ENCODE data around the gene AFMID.
"Not testable (repeated sequence)": the region's sequence is repeated elsewhere in the genome, so short reads cannot be mapped to it uniquely, and the experiment has no call there.

Gene AFMID

GRCh38 chr17:78249818-78250806 is 63.0 kb downstream of the AFMID start:
- H3K4me3 ChIP-seq (ENCODE audit: low read depth, low read length), result no peak overlapping the region
- TF ChIP-seq, protein P1, sequence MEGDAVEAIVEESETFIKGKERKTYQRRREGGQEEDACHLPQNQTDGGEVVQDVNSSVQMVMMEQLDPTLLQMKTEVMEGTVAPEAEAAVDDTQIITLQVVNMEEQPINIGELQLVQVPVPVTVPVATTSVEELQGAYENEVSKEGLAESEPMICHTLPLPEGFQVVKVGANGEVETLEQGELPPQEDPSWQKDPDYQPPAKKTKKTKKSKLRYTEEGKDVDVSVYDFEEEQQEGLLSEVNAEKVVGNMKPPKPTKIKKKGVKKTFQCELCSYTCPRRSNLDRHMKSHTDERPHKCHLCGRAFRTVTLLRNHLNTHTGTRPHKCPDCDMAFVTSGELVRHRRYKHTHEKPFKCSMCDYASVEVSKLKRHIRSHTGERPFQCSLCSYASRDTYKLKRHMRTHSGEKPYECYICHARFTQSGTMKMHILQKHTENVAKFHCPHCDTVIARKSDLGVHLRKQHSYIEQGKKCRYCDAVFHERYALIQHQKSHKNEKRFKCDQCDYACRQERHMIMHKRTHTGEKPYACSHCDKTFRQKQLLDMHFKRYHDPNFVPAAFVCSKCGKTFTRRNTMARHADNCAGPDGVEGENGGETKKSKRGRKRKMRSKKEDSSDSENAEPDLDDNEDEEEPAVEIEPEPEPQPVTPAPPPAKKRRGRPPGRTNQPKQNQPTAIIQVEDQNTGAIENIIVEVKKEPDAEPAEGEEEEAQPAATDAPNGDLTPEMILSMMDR (IDR thresholded peaks at IDR 0.05; ENCODE audit: low read depth, low read length, missing control alignments), result no peak
- no peak for DNase-seq (ENCODE audit: low read depth)

DNA sequence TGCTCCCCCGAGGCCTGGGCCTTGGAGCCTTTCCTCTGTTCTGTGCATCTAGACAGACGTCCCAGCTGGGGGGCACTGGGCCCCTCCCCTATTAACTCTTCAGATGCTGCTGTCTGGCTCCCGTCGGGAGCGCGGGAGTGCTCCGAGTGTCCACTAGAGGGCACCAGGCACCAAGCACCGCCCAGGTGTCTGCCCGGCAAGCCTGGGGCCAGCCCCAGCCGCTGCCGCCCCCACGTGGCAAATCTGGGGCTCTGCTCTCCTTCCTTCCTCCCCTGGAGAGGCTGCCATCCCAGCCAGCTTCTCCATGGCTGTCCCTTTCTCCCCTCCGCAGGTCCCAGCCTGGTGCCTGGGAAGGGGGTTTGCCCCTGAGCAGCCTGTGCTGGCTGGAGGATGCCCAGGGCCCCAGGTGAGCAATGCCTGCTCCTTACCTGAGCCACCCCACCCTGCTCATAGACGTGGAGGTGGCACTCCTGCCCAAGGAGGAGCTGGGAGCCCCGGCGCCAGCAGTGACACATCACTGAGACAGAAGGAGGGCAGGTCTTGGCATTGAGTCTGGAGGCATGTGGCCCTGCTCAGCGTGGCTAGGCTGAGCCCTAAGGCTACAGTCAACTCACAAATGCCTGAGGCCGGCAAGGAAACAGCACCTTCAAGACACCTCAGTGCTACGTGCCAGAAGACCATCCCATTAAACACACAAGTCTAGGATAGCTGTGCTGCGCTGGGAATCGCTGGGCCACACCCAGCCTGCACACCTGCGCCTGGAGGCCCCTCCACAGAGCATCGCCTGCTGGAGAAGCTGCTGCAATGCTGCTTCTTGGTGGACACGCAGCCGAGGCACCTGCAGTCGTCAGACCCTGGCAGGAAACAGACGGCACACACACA is 64.0 kb downstream of the AFMID start:
- no peak overlapping the region for H3K4me3 ChIP-seq (ENCODE audit: low read depth, low read length)
- peak; percentile 45 for DNase-seq (ENCODE audit: low read depth)
- TF ChIP-seq, protein P1 (IDR thresholded peaks at IDR 0.05; ENCODE audit: low read depth, low read length, missing control alignments), result peak; percentile 99

- DNase-seq (ENCODE audit: low read depth), result no peak
- TF ChIP-seq, protein P1 (IDR thresholded peaks at IDR 0.05; ENCODE audit: low read depth, low read length, missing control alignments), result no peak
- no peak overlapping the region for H3K4me3 ChIP-seq (ENCODE audit: low read depth, low read length)
Observed at GRCh38 chr17:78251773-78252103, 64.6 kb downstream of the AFMID start.

DNA sequence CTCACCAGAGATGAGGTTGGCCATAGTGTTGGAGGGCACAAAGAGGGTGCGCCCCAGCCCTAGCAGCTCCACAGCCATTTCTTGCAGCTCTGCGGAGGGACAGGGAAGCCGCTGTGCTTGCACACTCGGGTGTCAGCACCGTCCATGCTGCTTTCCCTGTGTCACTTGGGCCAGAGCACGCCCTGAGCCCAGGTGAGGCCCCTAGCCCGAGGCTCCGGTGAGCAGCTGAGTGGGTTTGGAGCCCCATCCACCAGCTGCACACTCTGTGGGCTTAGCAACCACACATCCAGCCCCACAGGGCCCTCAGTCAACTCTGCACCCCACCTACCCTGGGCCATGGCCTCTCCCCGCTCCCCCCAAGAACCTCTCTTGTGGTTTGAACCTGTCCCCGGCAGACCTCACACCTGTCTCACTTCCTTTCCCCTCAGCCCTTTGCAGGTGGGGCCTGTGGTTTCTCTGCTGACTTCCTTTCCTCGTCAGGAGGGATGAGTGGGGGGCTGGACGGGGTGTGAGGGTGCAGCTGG is 65.0 kb downstream of the AFMID start:
- TF ChIP-seq, protein P1 (IDR thresholded peaks at IDR 0.05; ENCODE audit: low read depth, low read length, missing control alignments), result no peak
- H3K4me3 ChIP-seq (ENCODE audit: low read depth, low read length), result no peak overlapping the region
- no peak for DNase-seq (ENCODE audit: low read depth)

DNA sequence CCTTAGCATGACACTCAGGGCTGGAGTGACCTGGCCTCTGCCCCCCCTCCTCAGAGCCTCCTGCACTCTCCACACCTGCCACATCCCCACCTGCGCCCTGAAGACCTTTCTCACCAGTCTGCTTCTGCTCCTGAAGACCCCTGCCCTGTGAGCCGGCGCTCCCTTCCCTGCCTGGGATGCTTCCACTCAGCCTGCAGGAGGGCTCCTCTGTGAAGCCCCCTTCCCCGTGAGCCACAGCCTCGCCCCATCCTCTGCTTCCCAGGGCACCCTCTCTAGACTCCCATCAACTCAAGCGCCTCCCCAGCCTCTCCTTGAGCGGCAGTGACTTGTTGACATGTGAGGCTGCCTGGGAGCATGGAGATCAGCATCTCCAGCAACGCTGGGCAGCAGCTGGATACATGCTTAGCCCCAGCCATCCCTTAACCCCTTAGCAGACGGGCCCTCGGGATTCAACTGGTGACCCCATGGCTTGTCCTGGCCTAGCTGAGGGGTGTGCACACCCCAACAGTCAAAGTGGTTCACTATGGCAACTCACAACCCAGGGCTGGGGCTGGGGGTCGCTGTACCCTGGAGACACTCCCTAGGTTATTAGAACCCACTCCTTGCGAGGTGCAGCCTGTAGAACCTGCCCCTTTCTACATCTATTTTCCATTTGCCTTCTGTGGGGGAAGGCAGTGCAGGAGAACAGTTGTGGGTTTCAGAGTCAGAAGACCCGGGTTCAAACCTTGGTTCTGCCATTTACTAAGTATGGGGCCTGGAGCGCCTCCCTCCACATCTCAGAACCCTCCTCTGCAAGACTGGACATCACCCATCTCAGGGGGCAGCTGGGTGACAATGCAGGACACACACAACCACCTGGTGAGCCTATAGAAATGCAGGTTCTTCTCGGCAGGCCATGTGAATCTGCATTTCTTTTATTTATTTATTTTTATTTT is 65.8 kb downstream of the AFMID start:
- DNase-seq (ENCODE audit: low read depth), result no peak

DNA sequence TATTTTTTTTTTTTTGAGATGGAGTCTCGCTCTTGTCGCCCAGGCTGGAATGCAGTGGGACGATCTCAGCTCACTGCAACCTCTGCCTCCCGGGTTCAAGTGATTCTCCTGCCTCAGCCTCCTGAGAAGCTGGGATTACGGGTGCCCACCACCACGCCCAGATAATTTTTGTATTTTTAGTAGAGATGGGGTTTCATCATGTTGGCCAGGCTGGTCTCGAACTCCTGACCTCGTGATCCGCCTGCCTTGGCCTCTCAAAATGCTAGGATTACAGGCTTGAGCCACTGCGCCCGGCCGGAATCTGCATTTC is 66.4 kb downstream of the AFMID start:
- H3K4me3 ChIP-seq (ENCODE audit: low read depth, low read length); DNase-seq (ENCODE audit: low read depth): not testable (repeated sequence)

More for the DNA sequence above, 65.8 kb downstream of the AFMID start:
- H3K4me3 ChIP-seq (ENCODE audit: low read depth, low read length), result no peak overlapping the region
- TF ChIP-seq, protein P1 (IDR thresholded peaks at IDR 0.05; ENCODE audit: low read depth, low read length, missing control alignments), result no peak

Data from GM12864 (cell line).